Tibial nerve (tissue), 4 donors: Measurements from ENCODE around the gene HCN2.

Experiments used
- CTCF ChIP-seq, 5 experiments: fragments of 200-600 bp in 3 of 5; fragments of 450-650 bp in 2 of 5; sonication (generic) in 3 of 5; IDR thresholded peaks; one replicate each; pipeline ENCODE4 v1.5.1; 2016 to 2019; ENCODE audit warnings: antibody characterized with exemption in 5 of 5, mild to moderate bottlenecking in 3 of 5, moderate library complexity in 2 of 5
- EP300 ChIP-seq, 2 donors: sonication (generic); formaldehyde crosslinking; IDR thresholded peaks; one replicate each; pipeline ENCODE4 v1.6.1; 2017; ENCODE audit warnings: antibody characterized with exemption in 2 of 2, mild to moderate bottlenecking in 1 of 2
- POLR2A ChIP-seq, 2 donors: fragments of 450-650 bp; IDR thresholded peaks; one replicate each; pipeline ENCODE4 v1.6.1; 2017; ENCODE audit warnings: antibody characterized with exemption in 2 of 2, mild to moderate bottlenecking in 2 of 2, moderate library complexity in 2 of 2

GRCh38 chr19:594265-594870 lies 4.7 kb downstream of the HCN2 start:
- TF ChIP-seq CTCF (IDR thresholded peaks at IDR 0.05) (no peak), POLR2A (IDR thresholded peaks at IDR 0.05) (no peak), EP300 (IDR thresholded peaks at IDR 0.05) (no peak)
